ENCODE measurements around the gene ZNF654. TPM values are rescaled to one million over a fixed set of nuclear protein-coding genes. Genes with fewer than 3 reads are reported as not detected.

The ZNF654 gene
- total RNA-seq, 1 donor from 2014 or later, result 16.7 TPM

DNA sequence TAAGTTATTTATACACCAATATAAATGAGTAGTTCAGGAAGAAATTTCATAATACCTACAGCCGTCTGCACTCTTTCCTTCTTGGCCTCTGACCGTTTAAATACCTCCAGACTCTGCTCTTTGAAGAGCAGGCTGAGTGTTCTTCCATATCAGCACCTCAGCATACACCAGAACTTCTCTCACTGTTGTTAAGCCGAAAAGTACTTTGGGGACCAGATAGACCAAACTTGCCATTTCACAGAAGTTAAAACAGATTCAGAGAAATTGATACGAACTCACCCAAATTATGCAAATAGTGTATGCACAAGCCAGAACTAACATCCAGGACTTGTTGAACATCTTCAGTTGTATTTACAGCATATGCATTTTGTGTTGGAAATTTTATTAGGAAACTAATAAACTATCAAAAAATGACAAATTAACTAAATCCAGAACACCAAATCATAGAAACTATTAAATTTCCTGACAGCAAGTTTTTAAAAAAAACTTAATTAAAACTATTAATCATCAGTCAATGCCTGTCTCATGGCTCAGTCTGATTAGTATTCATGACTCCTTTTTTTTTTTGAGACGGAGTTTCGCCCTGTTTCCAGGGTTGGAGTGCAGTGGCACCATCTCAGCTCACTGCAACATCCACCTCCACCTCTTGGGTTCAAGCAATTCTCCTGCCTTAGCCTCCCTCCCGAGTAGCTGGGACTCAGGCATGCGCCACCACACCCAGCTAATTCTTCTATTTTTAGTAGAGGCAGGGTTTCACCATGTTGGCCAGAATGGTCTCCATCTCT, 24.4 kb upstream of the ZNF654 start:
- no peaks in the 10 kb centered on the region for H3K36me3 Mint-ChIP-seq (ENCODE audit: low read depth)
- no peaks in the 10 kb centered on the region for H3K9me3 Mint-ChIP-seq
- no peak for DNase-seq (ENCODE audit: low spot score)
- H3K27me3 Mint-ChIP-seq (ENCODE audit: low read depth), result peaks cover 3% of the 10 kb centered on the region
- H3K27ac Mint-ChIP-seq, result no peak overlapping the region
- intact Hi-C loops (cut with micrococcal nuclease), result no loop called here
- no peak overlapping the region for H3K4me3 Mint-ChIP-seq (ENCODE audit: low read depth)
- peaks cover 39% of the 10 kb centered on the region for H3K4me1 Mint-ChIP-seq (ENCODE audit: low read depth)

DNA sequence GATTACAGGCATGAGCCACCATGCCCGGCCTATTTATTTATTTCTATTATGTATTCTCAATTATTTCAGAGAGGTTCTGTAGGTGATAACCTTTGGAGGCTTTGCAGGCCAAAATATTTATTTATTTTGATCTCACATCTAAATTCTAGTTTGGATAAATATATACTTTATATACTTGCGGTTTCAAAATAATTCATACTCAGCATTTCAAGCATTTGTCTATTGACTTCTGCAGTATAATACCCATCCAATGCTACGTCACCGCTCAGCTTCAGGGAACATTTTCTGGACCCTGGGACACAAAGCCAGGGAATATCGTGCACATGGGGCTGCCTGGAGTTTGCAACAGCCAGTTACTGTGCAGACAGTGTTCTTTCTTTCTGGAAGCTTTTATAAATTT, 22.8 kb upstream of the ZNF654 start:
- peaks cover 32% of the 10 kb centered on the region for H3K4me1 Mint-ChIP-seq (ENCODE audit: low read depth)
- H3K4me3 Mint-ChIP-seq (ENCODE audit: low read depth), result no peak overlapping the region
- no peak overlapping the region for H3K27ac Mint-ChIP-seq
- no peak for DNase-seq (ENCODE audit: low spot score)
- intact Hi-C loops (cut with micrococcal nuclease), result no loop called here
- H3K36me3 Mint-ChIP-seq (ENCODE audit: low read depth), result no peaks in the 10 kb centered on the region
- H3K9me3 Mint-ChIP-seq, result no peaks in the 10 kb centered on the region
- peaks cover 3% of the 10 kb centered on the region for H3K27me3 Mint-ChIP-seq (ENCODE audit: low read depth)

DNA sequence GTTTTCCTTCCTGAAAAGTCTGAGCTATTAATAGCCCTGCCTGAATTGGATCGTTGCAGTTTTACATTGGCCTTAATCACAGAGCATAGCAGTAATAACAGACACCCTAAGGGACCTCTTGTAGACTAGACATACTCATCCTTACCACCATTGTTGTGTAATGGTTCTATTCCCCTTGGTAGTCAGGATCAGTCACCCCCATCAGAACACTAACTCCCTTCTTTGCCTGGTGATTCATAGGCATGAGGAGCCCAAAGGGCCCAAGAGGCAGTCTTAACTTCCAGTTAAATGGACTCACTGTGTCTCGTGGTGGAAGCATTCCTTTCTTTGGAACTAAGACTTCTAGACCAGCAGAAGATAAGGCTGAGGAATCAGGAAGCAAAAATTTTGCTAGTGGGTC, 20.5 kb upstream of the ZNF654 start:
- intact Hi-C loops (cut with micrococcal nuclease), result no loop called here
- no peak for DNase-seq (ENCODE audit: low spot score)
- no peaks in the 10 kb centered on the region for H3K36me3 Mint-ChIP-seq (ENCODE audit: low read depth)
- H3K4me1 Mint-ChIP-seq (ENCODE audit: low read depth), result peaks cover 14% of the 10 kb centered on the region
- no peak overlapping the region for H3K4me3 Mint-ChIP-seq (ENCODE audit: low read depth)
- H3K27ac Mint-ChIP-seq, result no peak overlapping the region
- no peaks in the 10 kb centered on the region for H3K9me3 Mint-ChIP-seq
- peaks cover 3% of the 10 kb centered on the region for H3K27me3 Mint-ChIP-seq (ENCODE audit: low read depth)

DNA sequence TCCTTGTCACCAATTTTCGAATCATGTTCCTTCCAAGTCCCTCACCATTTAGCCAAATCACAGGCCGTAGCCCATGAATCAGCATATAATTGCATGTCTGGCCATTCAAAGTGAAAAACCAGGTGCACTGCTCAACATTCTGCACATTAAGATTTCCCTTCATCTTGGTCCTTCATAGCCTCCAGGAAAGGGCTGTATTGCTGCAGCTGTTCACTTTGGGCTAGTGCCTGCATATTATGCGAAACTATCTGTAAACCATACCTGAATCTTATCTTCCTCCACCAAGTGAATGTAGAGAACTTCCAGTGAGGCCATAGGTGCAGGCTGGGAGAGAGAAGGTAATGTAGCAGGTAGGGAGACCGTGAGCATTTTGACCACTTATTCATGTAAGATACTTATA, 18.5 kb upstream of the ZNF654 start:
- Mint-ChIP-seq H3K36me3 (ENCODE audit: low read depth) (no peaks in the 10 kb centered on the region), H3K9me3 (no peaks in the 10 kb centered on the region), H3K27ac (no peak overlapping the region), H3K27me3 (ENCODE audit: low read depth) (peaks cover 3% of the 10 kb centered on the region), H3K4me3 (ENCODE audit: low read depth) (no peak overlapping the region), H3K4me1 (ENCODE audit: low read depth) (peaks cover 7% of the 10 kb centered on the region)
- intact Hi-C loops (cut with micrococcal nuclease), result no loop called here
- DNase-seq (ENCODE audit: low spot score), result no peak

DNA sequence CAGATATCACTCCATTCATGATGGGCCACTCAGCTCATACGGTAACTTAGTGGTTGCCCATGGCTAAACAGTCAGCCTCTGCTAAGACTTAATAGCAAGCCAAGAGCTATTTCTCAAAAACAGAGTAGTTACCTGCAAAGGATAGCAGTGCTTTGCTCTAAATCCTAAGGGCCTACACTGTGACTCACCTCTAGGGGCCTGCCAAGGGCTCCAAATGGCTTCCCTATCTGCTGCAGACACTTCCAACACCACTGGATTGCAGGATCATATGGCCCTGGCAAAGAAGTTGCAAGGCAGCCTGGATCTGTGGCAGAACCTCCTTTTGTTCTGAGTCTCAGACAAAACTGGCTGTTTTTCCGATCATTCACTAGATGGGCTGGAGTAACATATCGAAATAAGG, 18.1 kb upstream of the ZNF654 start:
- peaks cover 3% of the 10 kb centered on the region for H3K27me3 Mint-ChIP-seq (ENCODE audit: low read depth)
- no peak for DNase-seq (ENCODE audit: low spot score)
- peaks cover 7% of the 10 kb centered on the region for H3K4me1 Mint-ChIP-seq (ENCODE audit: low read depth)
- intact Hi-C loops (cut with micrococcal nuclease), result no loop called here
- no peak overlapping the region for H3K4me3 Mint-ChIP-seq (ENCODE audit: low read depth)
- H3K36me3 Mint-ChIP-seq (ENCODE audit: low read depth), result no peaks in the 10 kb centered on the region
- H3K27ac Mint-ChIP-seq, result no peak overlapping the region
- H3K9me3 Mint-ChIP-seq, result no peaks in the 10 kb centered on the region

DNA sequence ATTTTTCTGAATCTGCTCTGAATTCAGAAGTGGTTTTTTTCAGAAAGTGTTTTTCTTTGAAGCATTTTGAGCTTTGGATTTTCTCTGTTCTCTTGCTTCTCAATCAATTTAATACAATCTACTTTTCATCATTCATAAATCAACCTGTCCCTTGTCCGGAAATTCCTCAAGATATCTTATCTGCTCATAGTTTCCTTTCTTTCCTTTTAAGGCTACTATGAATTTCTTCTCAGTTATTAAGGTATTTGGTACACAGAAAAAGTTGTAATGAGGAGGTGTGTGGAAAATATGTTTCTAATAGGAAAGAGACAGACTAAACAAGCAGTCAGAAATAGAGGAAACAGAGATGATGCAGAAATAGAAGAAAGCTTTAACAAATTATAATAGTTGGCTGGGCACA, 14.6 kb upstream of the ZNF654 start:
- DNase-seq (ENCODE audit: low spot score), result no peak
- Mint-ChIP-seq H3K4me3 (ENCODE audit: low read depth) (no peak overlapping the region), H3K36me3 (ENCODE audit: low read depth) (no peaks in the 10 kb centered on the region), H3K9me3 (no peaks in the 10 kb centered on the region), H3K4me1 (ENCODE audit: low read depth) (peaks cover 9% of the 10 kb centered on the region), H3K27me3 (ENCODE audit: low read depth) (no peaks in the 10 kb centered on the region), H3K27ac (no peak overlapping the region)
- intact Hi-C loops (cut with micrococcal nuclease), result no loop called here

DNA sequence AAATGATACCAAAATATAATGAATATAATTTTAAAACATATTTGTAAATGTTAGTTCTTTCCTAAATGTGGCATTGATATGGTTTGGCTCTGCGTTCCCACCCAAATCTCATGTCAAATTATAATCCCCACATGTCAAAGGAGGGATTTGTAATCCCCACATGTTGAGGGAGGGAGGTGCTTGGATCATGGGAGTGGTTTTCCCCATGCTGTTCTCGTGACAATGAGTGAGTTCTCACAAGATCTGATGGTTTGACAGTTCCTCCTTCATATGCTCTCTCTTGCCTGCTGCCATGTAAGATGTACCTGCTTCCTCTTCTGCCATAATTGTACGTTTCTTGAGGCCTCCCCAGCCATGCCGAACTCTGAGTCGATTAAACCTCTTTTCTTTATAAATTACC, 12.3 kb upstream of the ZNF654 start:
- H3K4me1 Mint-ChIP-seq (ENCODE audit: low read depth), result peaks cover 9% of the 10 kb centered on the region
- intact Hi-C loops (cut with micrococcal nuclease), result no loop called here
- no peaks in the 10 kb centered on the region for H3K9me3 Mint-ChIP-seq
- H3K27ac Mint-ChIP-seq, result no peak overlapping the region
- no peak for DNase-seq (ENCODE audit: low spot score)
- no peak overlapping the region for H3K4me3 Mint-ChIP-seq (ENCODE audit: low read depth)
- no peaks in the 10 kb centered on the region for H3K36me3 Mint-ChIP-seq (ENCODE audit: low read depth)
- no peaks in the 10 kb centered on the region for H3K27me3 Mint-ChIP-seq (ENCODE audit: low read depth)

DNA sequence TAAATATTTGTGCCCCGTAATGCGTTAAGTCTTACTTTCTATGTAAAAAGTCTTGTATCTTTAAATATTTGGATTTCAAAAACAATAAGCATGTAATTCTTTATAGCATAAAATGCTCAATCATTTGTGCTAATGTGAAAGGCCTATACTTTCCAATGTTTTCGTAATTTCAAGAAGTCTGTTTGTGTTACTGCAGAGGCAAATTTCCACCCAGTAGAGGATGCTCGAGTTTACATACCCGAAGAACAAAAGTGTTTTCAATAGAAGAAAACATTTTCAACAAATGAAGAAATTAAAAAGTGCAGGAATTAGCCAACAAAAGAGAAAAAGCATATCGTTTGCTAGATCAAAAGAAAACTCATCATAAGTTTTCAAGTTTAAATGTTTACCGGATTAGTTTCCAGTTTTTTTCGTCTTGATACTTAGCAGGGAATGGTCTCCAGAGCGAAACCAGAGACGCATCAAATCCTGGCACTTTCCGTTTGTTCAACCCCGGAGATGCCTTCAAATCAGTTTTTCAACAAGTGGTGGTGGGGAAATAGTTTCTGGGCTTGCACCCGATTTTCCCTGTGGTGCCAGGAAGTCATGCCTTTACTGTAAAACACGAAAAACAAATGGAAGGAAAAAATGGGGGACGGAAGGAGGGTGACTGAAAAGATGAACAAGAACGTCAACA, 1.3 kb upstream of the ZNF654 start:
- peaks cover 45% of the 10 kb centered on the region for H3K36me3 Mint-ChIP-seq (ENCODE audit: low read depth)
- peaks cover 51% of the 10 kb centered on the region for H3K4me1 Mint-ChIP-seq (ENCODE audit: low read depth)
- H3K4me3 Mint-ChIP-seq (ENCODE audit: low read depth), result peak overlapping the region; percentile 100
- intact Hi-C loops (cut with micrococcal nuclease), result loop anchor here (2.0 to 5.0 kb wide), 3 partner anchors 27 to 75 kb away; no protein-coding TSS in a partner anchor
- peak overlapping the region; percentile 98 for H3K27ac Mint-ChIP-seq
- no peaks in the 10 kb centered on the region for H3K9me3 Mint-ChIP-seq
- H3K27me3 Mint-ChIP-seq (ENCODE audit: low read depth), result no peaks in the 10 kb centered on the region
- DNase-seq (ENCODE audit: low spot score), result no peak

DNA sequence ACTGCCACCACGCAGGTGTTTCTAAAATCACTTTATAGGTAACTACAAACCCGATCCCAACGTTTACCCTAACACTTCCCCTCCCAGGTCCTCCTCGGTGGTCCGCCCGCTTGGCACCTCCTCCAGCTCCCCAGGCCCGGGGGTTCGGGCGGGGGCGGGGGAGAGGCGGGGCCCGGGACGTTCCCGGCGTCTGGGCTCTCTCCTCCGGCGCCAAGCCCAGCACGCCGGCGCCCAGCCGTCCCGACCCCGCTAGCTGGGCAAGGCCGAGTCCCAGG, 812 bp upstream of the ZNF654 start:
- no peak for DNase-seq (ENCODE audit: low spot score)
- Mint-ChIP-seq H3K9me3 (no peaks in the 10 kb centered on the region), H3K27ac (peak overlapping the region; percentile 98), H3K36me3 (ENCODE audit: low read depth) (peaks cover 44% of the 10 kb centered on the region), H3K4me3 (ENCODE audit: low read depth) (peak overlapping the region; percentile 100), H3K27me3 (ENCODE audit: low read depth) (no peaks in the 10 kb centered on the region), H3K4me1 (ENCODE audit: low read depth) (peaks cover 52% of the 10 kb centered on the region)
- intact Hi-C loops (cut with micrococcal nuclease), result loop anchor here (2.0 to 5.0 kb wide), 3 partner anchors 27 to 74 kb away; no protein-coding TSS in a partner anchor

DNA sequence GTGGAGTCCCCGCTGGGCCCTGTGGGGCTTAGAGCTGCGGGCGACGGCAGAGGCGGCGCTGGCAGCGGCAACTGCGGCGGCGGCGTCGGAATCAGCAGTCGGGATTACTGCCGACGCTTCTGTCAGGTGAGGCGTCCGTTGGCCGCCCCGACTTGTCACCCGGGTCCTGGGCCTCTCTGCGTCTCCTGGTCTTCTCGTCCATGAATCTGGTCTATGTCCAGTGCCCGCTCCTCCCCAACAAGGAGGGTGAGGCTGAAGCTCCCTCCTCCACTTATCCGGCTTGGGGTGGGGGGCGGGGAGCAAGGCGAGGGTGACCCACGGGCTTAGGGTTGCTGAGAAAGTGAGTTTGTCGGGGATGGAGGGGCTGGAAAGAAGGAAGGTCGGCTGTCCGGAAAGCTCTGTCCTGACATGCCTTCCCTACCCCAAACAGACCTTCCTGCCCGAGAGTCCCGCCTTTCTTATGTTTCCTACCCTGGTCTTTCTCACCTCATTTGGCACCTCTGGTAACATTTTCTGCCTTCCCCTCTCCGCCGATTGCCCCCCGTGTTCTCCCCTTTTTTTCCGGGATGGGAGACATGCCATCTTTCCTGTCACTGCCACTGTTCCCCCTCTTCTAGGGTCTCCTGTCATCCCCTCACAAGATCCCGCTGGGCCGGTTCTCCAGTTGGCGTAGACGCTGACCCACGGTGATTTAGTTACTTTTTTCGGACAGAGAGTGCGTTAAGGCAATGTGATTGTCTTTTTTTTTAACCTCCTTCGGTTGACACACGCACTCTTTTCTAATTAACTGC, 520 bp downstream of the ZNF654 start:
- H3K4me1 Mint-ChIP-seq (ENCODE audit: low read depth), result peaks cover 56% of the 10 kb centered on the region

DNA sequence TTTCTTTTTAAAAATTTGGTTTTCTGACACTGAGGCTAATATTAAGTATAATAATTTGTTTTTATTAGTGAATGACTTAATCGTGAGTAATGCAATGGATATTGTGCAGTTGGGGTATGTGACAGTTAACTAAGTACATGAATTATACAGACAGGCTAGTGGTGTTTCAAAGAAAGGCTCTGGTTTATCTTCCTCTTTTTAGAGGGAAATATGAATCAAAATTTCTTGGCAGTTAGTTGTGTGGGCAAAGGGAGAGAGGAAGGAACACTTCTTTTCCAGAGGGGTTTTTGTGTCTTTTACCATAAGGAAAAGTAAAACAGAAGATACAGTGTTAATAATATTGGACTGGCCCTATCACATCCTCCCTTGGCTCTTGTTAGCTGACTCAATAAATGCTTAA, 2.7 kb downstream of the ZNF654 start:
- Mint-ChIP-seq H3K9me3 (no peaks in the 10 kb centered on the region), H3K27me3 (ENCODE audit: low read depth) (no peaks in the 10 kb centered on the region), H3K36me3 (ENCODE audit: low read depth) (peaks cover 34% of the 10 kb centered on the region), H3K4me3 (ENCODE audit: low read depth) (peak overlapping the region; percentile 15), H3K4me1 (ENCODE audit: low read depth) (peaks cover 43% of the 10 kb centered on the region), H3K27ac (no peak overlapping the region)
- DNase-seq (ENCODE audit: low spot score), result no peak
- intact Hi-C loops (cut with micrococcal nuclease), result no loop called here

More for the DNA sequence above, 520 bp downstream of the ZNF654 start:
- Mint-ChIP-seq H3K4me3 (ENCODE audit: low read depth) (peak overlapping the region; percentile 100), H3K9me3 (no peaks in the 10 kb centered on the region), H3K36me3 (ENCODE audit: low read depth) (peaks cover 40% of the 10 kb centered on the region), H3K27me3 (ENCODE audit: low read depth) (no peaks in the 10 kb centered on the region), H3K27ac (peak overlapping the region; percentile 98)
- intact Hi-C loops (cut with micrococcal nuclease), result loop anchor here (1.0 to 5.0 kb wide), 6 partner anchors 29 to 90 kb away; partner anchors contain the start of gene C3orf38
- no peak for DNase-seq (ENCODE audit: low spot score)

DNA sequence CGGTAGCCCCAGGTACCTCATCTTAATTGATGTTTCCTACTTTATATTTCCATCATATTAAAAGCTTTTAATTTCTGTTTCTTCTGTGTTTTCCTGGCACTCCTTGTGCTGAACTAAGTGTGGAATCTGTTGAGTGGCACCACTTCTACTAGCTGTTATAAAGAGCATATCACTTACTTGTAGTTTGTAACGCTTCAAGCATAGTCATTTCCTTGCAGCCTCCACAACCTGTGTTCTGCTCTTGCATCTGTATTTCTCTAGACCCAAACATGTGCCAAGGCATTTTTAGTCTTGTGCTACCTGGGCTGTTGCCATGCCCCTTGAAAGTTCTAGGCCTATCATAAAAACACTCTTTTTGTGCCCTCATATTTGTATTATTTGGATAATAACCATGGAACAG, 16.0 kb downstream of the ZNF654 start:
- no peak for DNase-seq (ENCODE audit: low spot score)
- H3K27ac Mint-ChIP-seq, result no peak overlapping the region
- peaks cover 25% of the 10 kb centered on the region for H3K4me1 Mint-ChIP-seq (ENCODE audit: low read depth)
- peaks cover 16% of the 10 kb centered on the region for H3K9me3 Mint-ChIP-seq
- intact Hi-C loops (cut with micrococcal nuclease), result no loop called here
- H3K36me3 Mint-ChIP-seq (ENCODE audit: low read depth), result peaks cover 43% of the 10 kb centered on the region
- no peaks in the 10 kb centered on the region for H3K27me3 Mint-ChIP-seq (ENCODE audit: low read depth)
- no peak overlapping the region for H3K4me3 Mint-ChIP-seq (ENCODE audit: low read depth)

DNA sequence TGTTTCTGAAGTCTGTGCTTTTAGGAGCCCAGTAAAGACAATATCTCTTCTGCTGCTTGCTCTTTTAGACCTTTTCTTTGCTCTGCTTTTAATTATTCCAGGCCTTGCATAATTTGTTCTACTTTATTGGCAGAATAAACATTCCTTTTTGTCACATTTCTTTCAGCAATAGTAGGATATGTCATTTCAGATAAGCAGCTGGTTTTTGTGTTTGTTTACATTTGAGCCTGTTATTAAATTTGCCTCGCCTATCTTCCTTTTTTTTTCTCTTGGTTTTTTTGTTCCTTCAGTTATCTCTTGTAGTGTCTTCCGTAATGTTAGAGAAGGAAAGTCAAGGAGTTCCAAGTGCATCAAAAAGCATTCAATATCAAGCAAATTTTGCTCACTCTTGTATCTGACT, 16.4 kb downstream of the ZNF654 start:
- H3K27me3 Mint-ChIP-seq (ENCODE audit: low read depth), result no peaks in the 10 kb centered on the region
- no peak overlapping the region for H3K27ac Mint-ChIP-seq
- peaks cover 13% of the 10 kb centered on the region for H3K9me3 Mint-ChIP-seq
- peaks cover 25% of the 10 kb centered on the region for H3K4me1 Mint-ChIP-seq (ENCODE audit: low read depth)
- peaks cover 39% of the 10 kb centered on the region for H3K36me3 Mint-ChIP-seq (ENCODE audit: low read depth)
- DNase-seq (ENCODE audit: low spot score), result no peak
- intact Hi-C loops (cut with micrococcal nuclease), result no loop called here
- no peak overlapping the region for H3K4me3 Mint-ChIP-seq (ENCODE audit: low read depth)

Measured in activated T-helper 2 cell treated with anti-CD3 and anti-CD28 coated beads, Interferon-gamma antibody, Interleukin-2, Interleukin-4, amounts not matched to agents 10 μg/mL and 5 μg/mL and 100 μg/mL, durations not matched to agents 14 hours and 24 hours and 36 hours (primary cell).